BJ (cell line): ENCODE data around the gene DPM1. TPM values are rescaled to one million over a fixed set of nuclear protein-coding genes. Genes with fewer than 3 reads are reported as not detected.

Source experiments
- CTCF ChIA-PET: fragments of 350-600 bp; formaldehyde crosslinking; extraction: SDS; loops from one replicate; lab custom pipeline; 2021; ENCODE audit warnings: antibody characterized with exemption, inconsistent platforms; lab: Yijun Ruan, JAX
- POLR2A ChIA-PET: fragments of 300-600 bp; sonication (Branson Sonifier 250); formaldehyde crosslinking; extraction: SDS; loops from one replicate; lab custom pipeline; 2021; ENCODE audit warnings: antibody characterized with exemption; lab: Charles Lee
- DNase-seq: peaks from one replicate; pipeline ENCODE4 v3.0.0-alpha.2; 2011; ENCODE audit warnings: low read depth
- H3K27me3 ChIP-seq: 2 replicates; pipeline ENCODE4 v1.6.0; 2011; ENCODE audit warnings: low read length; ENCODE audit not compliant: control insufficient read depth, insufficient read depth
- H3K36me3 ChIP-seq: 2 replicates; pipeline ENCODE4 v1.5.1; 2011; ENCODE audit warnings: low read length; ENCODE audit not compliant: control insufficient read depth, insufficient read depth
- H3K4me3 ChIP-seq: 2 replicates; pipeline ENCODE4 v1.5.1; 2011; ENCODE audit warnings: low read depth, mild to moderate bottlenecking, control low read depth, low read length
- CTCF ChIP-seq: IDR thresholded peaks from 2 replicates; pipeline ENCODE4 v1.5.1; 2011; ENCODE audit warnings: low read depth, mild to moderate bottlenecking, control low read depth, inconsistent platforms, low read length, moderate library complexity; ENCODE audit not compliant: insufficient read depth
- polyA plus RNA-seq: library from polyadenylated mRNA; depleted of rRNA; stranded (reverse); fragments of >200 nt; gene quantifications from 2 replicates; pipeline ENCODE4 v1.2.3, GENCODE V29; 2011

Gene DPM1
- polyA plus RNA-seq, 1 experiment, result 35.4 TPM

- POLR2A ChIA-PET, result no interaction called here
- Histone ChIP-seq H3K36me3 (peaks cover 2% of the 10 kb centered on the region; the same call in 1 of the 2 replicates), H3K27me3 (no peaks in the 10 kb centered on the region), H3K4me3 (peak within 1 kb of the TSS; percentile 92)
- CTCF ChIA-PET, result interaction anchor here (1.0 to 2.8 kb wide), 13 partner anchors 9 to 171 kb away, joined by 3 to 21 read pairs (median 4); partner anchors contain the start of genes ADNP and BCAS4
- no peak for TF ChIP-seq CTCF
- peak; percentile 48 for DNase-seq
These were observed 547 bp upstream of the DPM1 start, which contains the start of gene MOCS3 for GRCh38 chr20:50958615-50959542. TSS of gene MOCS3 (plus strand) at chr20:50958818. CDS start at chr20:50958843, 25 bp downstream.

GRCh38 chr20:50957276-50957675 is 1.1 kb downstream of the DPM1 start:
- ChIA-PET CTCF (interaction anchor here (0.7 to 2.8 kb wide), 5 partner anchors 10 to 163 kb away, joined by 3 to 21 read pairs (median 5); partner anchors contain the start of gene BCAS4), POLR2A (interaction anchor here (0.9 kb wide), 1 partner anchor 10 kb away, joined by 4 read pairs; no protein-coding TSS in a partner anchor)
- peaks cover 2% of the 10 kb centered on the region; the same call in 1 of the 2 replicates for H3K36me3 ChIP-seq
- TF ChIP-seq CTCF, result no peak
- DNase-seq, result no peak
- H3K4me3 ChIP-seq, result peak overlapping the region; percentile 92
- no peaks in the 10 kb centered on the region for H3K27me3 ChIP-seq

- Histone ChIP-seq H3K27me3 (no peaks in the 10 kb centered on the region), H3K36me3 (peaks cover 9% of the 10 kb centered on the region), H3K4me3 (no peak overlapping the region)
- DNase-seq, result no peak
- POLR2A ChIA-PET, result no interaction called here
- CTCF ChIA-PET, result interaction anchor here (1.2 kb wide), 1 partner anchor 151 kb away, joined by 4 read pairs; no protein-coding TSS in a partner anchor
- no peak for TF ChIP-seq CTCF
These were observed 4.5 kb downstream of the DPM1 start for GRCh38 chr20:50953821-50954220.

- DNase-seq, result no peak
- Histone ChIP-seq H3K27me3 (no peaks in the 10 kb centered on the region), H3K36me3 (peaks cover 9% of the 10 kb centered on the region), H3K4me3 (no peak overlapping the region)
- no peak for TF ChIP-seq CTCF
- ChIA-PET CTCF (no interaction called here), POLR2A (no interaction called here)
These were observed 5.1 kb downstream of the DPM1 start for GRCh38 chr20:50953196-50953595.
